ENCODE data around the gene BNIP5. TPM values are rescaled to one million over a fixed set of nuclear protein-coding genes. Genes with fewer than 3 reads are reported as not detected.

Gene BNIP5
- total and polyA plus RNA-seq, 4 donors = 2.3 TPM; not detected in 3

GRCh38 chr6:36280983-36281382 lies 55.7 kb downstream of the BNIP5 start:
- 85 to 88% methylated on average over 4 of the region's 4 CpGs for WGBS, 2 donors

GRCh38 chr6:36280467-36280866 lies 56.2 kb downstream of the BNIP5 start:
- Histone ChIP-seq H3K27ac (ENCODE audit: low read depth in 1 of 2, low read length in 2 of 2) (no peak overlapping the region), H3K36me3 (ENCODE audit: control insufficient read depth in 1 of 2, insufficient read depth in 2 of 2, low read length in 1 of 2) (no peaks in the 10 kb centered on the region), H3K9me3 (ENCODE audit: control insufficient read depth, low read length) (no peaks in the 10 kb centered on the region), H3K27me3 (ENCODE audit: control insufficient read depth in 1 of 2, insufficient read depth in 2 of 2, low read length in 1 of 2) (peaks cover 0 to 3% of the 10 kb centered on the region in 2 donors), H3K4me1 (ENCODE audit: control insufficient read depth in 1 of 2, insufficient read depth in 2 of 2, low read length in 2 of 2) (no peaks in the 10 kb centered on the region), H3K4me3 (ENCODE audit: low read length in 2 of 2) (no peak overlapping the region)
- intact Hi-C loops (cut with DNase I) = no loop called here
- ATAC-seq (ENCODE audit: low FRiP score) (no peak), DNase-seq (no peak)
- WGBS, 2 donors = 69 to 74% methylated on average over 3 of the region's 3 CpGs

More at GRCh38 chr6:36280983-36281382, 55.7 kb downstream of the BNIP5 start:
- ATAC-seq (ENCODE audit: low FRiP score) (no peak), DNase-seq (no peak)
- H3K27ac ChIP-seq (ENCODE audit: low read depth in 1 of 2, low read length in 2 of 2) = no peak overlapping the region
- no peak overlapping the region for H3K4me3 ChIP-seq (ENCODE audit: low read length in 2 of 2)
- no peaks in the 10 kb centered on the region for H3K4me1 ChIP-seq (ENCODE audit: control insufficient read depth in 1 of 2, insufficient read depth in 2 of 2, low read length in 2 of 2)
- H3K27me3 ChIP-seq (ENCODE audit: control insufficient read depth in 1 of 2, insufficient read depth in 2 of 2, low read length in 1 of 2) = peaks cover 0 to 3% of the 10 kb centered on the region in 2 donors
- no peaks in the 10 kb centered on the region for H3K36me3 ChIP-seq (ENCODE audit: control insufficient read depth in 1 of 2, insufficient read depth in 2 of 2, low read length in 1 of 2)
- intact Hi-C loops (cut with DNase I) = no loop called here
- no peaks in the 10 kb centered on the region for H3K9me3 ChIP-seq (ENCODE audit: control insufficient read depth, low read length)

DNA sequence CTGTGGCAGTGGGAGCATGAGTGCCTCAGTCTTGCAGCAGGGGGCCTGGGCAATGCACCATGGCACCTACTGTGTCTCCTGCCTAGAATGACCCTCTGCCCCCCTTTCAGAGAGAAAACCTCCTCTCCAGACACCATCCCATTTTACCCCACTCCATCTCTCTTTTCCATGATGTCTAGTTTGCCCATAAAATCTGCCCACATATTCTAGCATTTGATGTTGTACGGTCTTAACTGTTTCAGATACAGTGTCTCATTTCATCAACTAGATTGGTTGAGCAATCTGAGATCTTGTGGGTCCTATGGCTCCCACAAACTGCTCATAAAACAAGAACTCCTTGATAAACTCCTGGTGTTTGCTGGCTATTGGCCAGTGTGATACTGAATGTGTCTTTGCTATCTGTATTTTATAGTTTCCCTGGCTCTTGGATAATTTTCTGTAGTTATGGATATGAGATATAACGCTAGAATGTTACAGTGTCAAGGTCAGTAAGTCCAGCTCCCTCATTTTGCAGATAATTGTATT lies 58.7 kb downstream of the BNIP5 start:
- no peak for DNase-seq
- intact Hi-C loops (cut with DNase I) = no loop called here
- no peaks in the 10 kb centered on the region for H3K36me3 ChIP-seq (ENCODE audit: control insufficient read depth in 1 of 2, insufficient read depth in 2 of 2, low read length in 1 of 2)
- H3K4me3 ChIP-seq (ENCODE audit: low read length in 2 of 2) = no peak overlapping the region
- 88 to 95% methylated on average over 2 of the region's 2 CpGs for WGBS, 2 donors
- H3K27ac ChIP-seq (ENCODE audit: low read depth in 1 of 2, low read length in 2 of 2) = no peak overlapping the region
- peaks cover 0 to 3% of the 10 kb centered on the region in 2 donors for H3K27me3 ChIP-seq (ENCODE audit: control insufficient read depth in 1 of 2, insufficient read depth in 2 of 2, low read length in 1 of 2)
- no peak for ATAC-seq (ENCODE audit: low FRiP score)
- no peaks in the 10 kb centered on the region for H3K4me1 ChIP-seq (ENCODE audit: control insufficient read depth in 1 of 2, insufficient read depth in 2 of 2, low read length in 2 of 2)
- no peaks in the 10 kb centered on the region for H3K9me3 ChIP-seq (ENCODE audit: control insufficient read depth, low read length)

GRCh38 chr6:36276581-36277536 lies 59.8 kb downstream of the BNIP5 start:
- DNase-seq (no peak), ATAC-seq (ENCODE audit: low FRiP score) (no peak)
- H3K4me3 ChIP-seq (ENCODE audit: low read length in 2 of 2) = no peak overlapping the region

GRCh38 chr6:36273802-36274514 lies 62.7 kb downstream of the BNIP5 start:
- WGBS, 2 donors = 85 to 86% methylated on average over 15 of the region's 15 CpGs
- no peak overlapping the region for H3K4me3 ChIP-seq (ENCODE audit: low read length in 2 of 2)
- no peak for DNase-seq
- no peaks in the 10 kb centered on the region for H3K9me3 ChIP-seq (ENCODE audit: control insufficient read depth, low read length)
- no peak for ATAC-seq (ENCODE audit: low FRiP score)
- H3K27ac ChIP-seq (ENCODE audit: low read depth in 1 of 2, low read length in 2 of 2) = no peak overlapping the region
- no peaks in the 10 kb centered on the region for H3K27me3 ChIP-seq (ENCODE audit: control insufficient read depth in 1 of 2, insufficient read depth in 2 of 2, low read length in 1 of 2)
- H3K4me1 ChIP-seq (ENCODE audit: control insufficient read depth in 1 of 2, insufficient read depth in 2 of 2, low read length in 2 of 2) = no peaks in the 10 kb centered on the region
- H3K36me3 ChIP-seq (ENCODE audit: control insufficient read depth in 1 of 2, insufficient read depth in 2 of 2, low read length in 1 of 2) = no peaks in the 10 kb centered on the region
- intact Hi-C loops (cut with DNase I) = no loop called here

More at GRCh38 chr6:36276581-36277536, 59.8 kb downstream of the BNIP5 start:
- 83 to 89% methylated on average over 13 of the region's 13 CpGs for WGBS, 2 donors
- Histone ChIP-seq H3K4me1 (ENCODE audit: control insufficient read depth in 1 of 2, insufficient read depth in 2 of 2, low read length in 2 of 2) (no peaks in the 10 kb centered on the region), H3K9me3 (ENCODE audit: control insufficient read depth, low read length) (no peaks in the 10 kb centered on the region), H3K27me3 (ENCODE audit: control insufficient read depth in 1 of 2, insufficient read depth in 2 of 2, low read length in 1 of 2) (peaks cover 0 to 3% of the 10 kb centered on the region in 2 donors), H3K27ac (ENCODE audit: low read depth in 1 of 2, low read length in 2 of 2) (no peak overlapping the region), H3K36me3 (ENCODE audit: control insufficient read depth in 1 of 2, insufficient read depth in 2 of 2, low read length in 1 of 2) (no peaks in the 10 kb centered on the region)
- intact Hi-C loops (cut with DNase I) = no loop called here

GRCh38 chr6:36273067-36273466 lies 63.6 kb downstream of the BNIP5 start:
- H3K27me3 ChIP-seq (ENCODE audit: control insufficient read depth in 1 of 2, insufficient read depth in 2 of 2, low read length in 1 of 2) = no peaks in the 10 kb centered on the region
- H3K9me3 ChIP-seq (ENCODE audit: control insufficient read depth, low read length) = no peaks in the 10 kb centered on the region
- 93% methylated on average over 5 of the region's 5 CpGs for WGBS, 2 donors
- H3K4me1 ChIP-seq (ENCODE audit: control insufficient read depth in 1 of 2, insufficient read depth in 2 of 2, low read length in 2 of 2) = no peaks in the 10 kb centered on the region
- H3K36me3 ChIP-seq (ENCODE audit: control insufficient read depth in 1 of 2, insufficient read depth in 2 of 2, low read length in 1 of 2) = no peaks in the 10 kb centered on the region
- intact Hi-C loops (cut with DNase I) = no loop called here
- H3K4me3 ChIP-seq (ENCODE audit: low read length in 2 of 2) = no peak overlapping the region
- H3K27ac ChIP-seq (ENCODE audit: low read depth in 1 of 2, low read length in 2 of 2) = no peak overlapping the region
- no peak for ATAC-seq (ENCODE audit: low FRiP score)
- DNase-seq = no peak

DNA sequence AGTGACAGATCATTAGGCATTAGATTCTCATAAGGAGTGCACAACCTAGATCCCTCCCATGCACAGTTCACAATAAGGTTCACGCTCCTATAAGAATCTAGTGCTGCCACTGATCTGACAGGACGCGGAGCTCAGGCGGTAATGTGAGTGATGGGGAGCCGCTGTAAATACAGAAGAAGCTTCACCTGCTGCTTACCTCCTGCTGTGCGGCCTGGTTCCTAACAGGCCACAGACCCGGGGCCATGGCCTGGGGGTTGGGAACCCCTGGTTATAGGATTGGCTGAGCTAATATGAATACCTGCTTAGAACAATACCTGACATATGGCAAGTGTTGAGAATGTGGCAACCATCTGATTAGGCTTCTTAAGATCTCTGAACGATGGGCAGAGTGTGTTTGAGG lies 64.5 kb downstream of the BNIP5 start:
- H3K9me3 ChIP-seq (ENCODE audit: control insufficient read depth, low read length) = no peaks in the 10 kb centered on the region
- no peaks in the 10 kb centered on the region for H3K36me3 ChIP-seq (ENCODE audit: control insufficient read depth in 1 of 2, insufficient read depth in 2 of 2, low read length in 1 of 2)
- no peaks in the 10 kb centered on the region for H3K27me3 ChIP-seq (ENCODE audit: control insufficient read depth in 1 of 2, insufficient read depth in 2 of 2, low read length in 1 of 2)
- ATAC-seq (ENCODE audit: low FRiP score) = no peak
- intact Hi-C loops (cut with DNase I) = no loop called here
- no peak overlapping the region for H3K27ac ChIP-seq (ENCODE audit: low read depth in 1 of 2, low read length in 2 of 2)
- DNase-seq = no peak
- H3K4me1 ChIP-seq (ENCODE audit: control insufficient read depth in 1 of 2, insufficient read depth in 2 of 2, low read length in 2 of 2) = no peaks in the 10 kb centered on the region
- H3K4me3 ChIP-seq (ENCODE audit: low read length in 2 of 2) = no peak overlapping the region
- WGBS, 2 donors = 87 to 88% methylated on average over 8 of the region's 8 CpGs

DNA sequence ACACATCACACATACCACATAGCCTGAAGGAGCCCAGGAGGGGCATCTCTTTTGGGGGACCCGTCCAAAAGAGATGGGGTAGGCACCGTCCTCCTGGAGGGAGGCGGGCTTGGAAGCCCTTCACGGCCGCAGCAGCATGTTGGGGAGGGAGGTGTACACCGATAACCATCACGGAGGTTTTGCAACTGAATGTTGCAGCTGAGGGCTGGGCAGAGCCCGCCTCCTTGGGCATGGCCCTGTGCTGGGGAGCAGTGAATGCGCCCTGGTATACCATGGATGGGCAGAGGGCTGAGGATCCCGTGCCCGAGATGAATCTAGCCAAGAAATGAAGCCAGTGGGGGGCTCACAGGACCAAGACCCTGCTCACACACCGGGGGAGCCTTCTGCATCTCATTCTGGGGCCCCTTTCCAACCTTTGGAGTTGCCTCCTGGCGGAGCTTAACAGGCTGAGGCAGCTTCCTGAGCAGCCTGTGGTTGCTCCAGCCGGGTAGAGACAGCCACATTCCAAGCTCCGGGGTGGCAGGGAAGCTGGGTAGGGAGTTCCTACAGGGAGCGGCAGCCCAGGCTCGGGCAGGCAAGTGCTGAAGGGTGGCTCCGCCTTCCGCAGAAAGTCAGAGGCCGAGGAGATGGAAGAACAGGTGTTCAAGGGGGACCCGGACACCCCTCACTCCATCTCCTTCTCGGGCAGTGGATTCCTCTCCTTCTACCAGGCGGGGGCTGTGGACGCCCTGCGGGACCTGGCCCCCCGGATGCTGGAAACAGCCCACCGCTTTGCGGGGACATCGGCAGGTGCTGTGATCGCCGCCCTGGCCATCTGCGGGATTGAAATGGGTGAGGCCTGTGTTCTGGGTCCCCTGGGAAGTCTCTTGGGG lies 66.6 kb downstream of the BNIP5 start, which contains the start of gene PNPLA1:
Gene PNPLA1, plus strand, starts transcription at position 227 of the 872 bp plus-strand sequence. Its CDS starts 400 bp downstream, at position 627.
- no peak for DNase-seq
- H3K4me3 ChIP-seq (ENCODE audit: low read length in 2 of 2) = no peak within 1 kb of the TSS
- H3K27ac ChIP-seq (ENCODE audit: low read depth in 1 of 2, low read length in 2 of 2) = no peak within 1 kb of the TSS
- ATAC-seq (ENCODE audit: low FRiP score) = no peak
- peaks cover 2% of the 10 kb centered on the region for H3K9me3 ChIP-seq (ENCODE audit: control insufficient read depth, low read length)
- intact Hi-C loops (cut with DNase I) = no loop called here
- H3K36me3 ChIP-seq (ENCODE audit: control insufficient read depth in 1 of 2, insufficient read depth in 2 of 2, low read length in 1 of 2) = no peaks in the 10 kb centered on the region
- WGBS, 2 donors = 77 to 78% methylated on average over 32 of the region's 32 CpGs
- H3K4me1 ChIP-seq (ENCODE audit: control insufficient read depth in 1 of 2, insufficient read depth in 2 of 2, low read length in 2 of 2) = no peaks in the 10 kb centered on the region
- no peaks in the 10 kb centered on the region for H3K27me3 ChIP-seq (ENCODE audit: control insufficient read depth in 1 of 2, insufficient read depth in 2 of 2, low read length in 1 of 2)
